OCI-LY1 (cell line): ENCODE results near the gene HDAC3.

Source experiments
- H2AFZ ChIP-seq: fragments of 200-600 bp; sonication (generic), shearing (Covaris generic); 2 replicates; pipeline ENCODE4 v1.6.0; 2014; ENCODE audit warnings: antibody characterized with exemption, mild to moderate bottlenecking, low read length
- H3F3A ChIP-seq: fragments of 200-600 bp; sonication (generic), shearing (Covaris generic); 2 replicates; pipeline ENCODE4 v1.6.0; 2014; ENCODE audit warnings: mild to moderate bottlenecking, antibody characterized with exemption, low read length, moderate library complexity; ENCODE audit not compliant: insufficient read depth
- H3K27ac ChIP-seq: fragments of 200-600 bp; sonication (generic); 2 replicates; pipeline ENCODE4 v1.5.1; 2014; ENCODE audit warnings: low read length, mixed run types, mild to moderate bottlenecking, low read depth; ENCODE audit not compliant: poor library complexity, severe bottlenecking
- H3K27me3 ChIP-seq: fragments of 200-600 bp; sonication (generic); 2 replicates; pipeline ENCODE4 v1.6.0; 2014; ENCODE audit warnings: antibody characterized with exemption, mild to moderate bottlenecking, low read length, moderate library complexity; ENCODE audit not compliant: insufficient read depth
- H3K36me3 ChIP-seq: fragments of 200-600 bp; sonication (generic); 2 replicates; pipeline ENCODE4 v1.6.1; 2014; ENCODE audit warnings: mild to moderate bottlenecking, antibody characterized with exemption, low read length, moderate library complexity, mixed read lengths; ENCODE audit not compliant: insufficient read depth
- H3K4me1 ChIP-seq: fragments of 200-600 bp; sonication (generic); 2 replicates; pipeline ENCODE4 v1.5.1; 2014; ENCODE audit warnings: mild to moderate bottlenecking, low read length, moderate library complexity; ENCODE audit not compliant: insufficient read depth, severe bottlenecking
- H3K4me2 ChIP-seq: fragments of 200-600 bp; sonication (generic), shearing (Covaris generic); 2 replicates; pipeline ENCODE4 v1.6.1; 2014; ENCODE audit warnings: low read length
- H3K4me3 ChIP-seq: fragments of 200-600 bp; sonication (generic); 2 replicates; pipeline ENCODE4 v1.5.1; 2014; ENCODE audit warnings: low read length, low read depth, mild to moderate bottlenecking, mixed read lengths; ENCODE audit not compliant: poor library complexity, severe bottlenecking
- H3K79me2 ChIP-seq: fragments of 200-600 bp; shearing (Covaris generic); 2 replicates; pipeline ENCODE4 v1.6.1; 2016; ENCODE audit warnings: mixed run types, low read length, mixed read lengths; ENCODE audit not compliant: insufficient read depth
- H3K9ac ChIP-seq: fragments of 200-600 bp; sonication (generic), shearing (Covaris generic); 2 replicates; pipeline ENCODE4 v1.6.1; 2014; ENCODE audit warnings: mild to moderate bottlenecking, low read length, mixed read lengths
- H3K9me2 ChIP-seq: fragments of 200-600 bp; sonication (generic), shearing (Covaris generic); 2 replicates; pipeline ENCODE4 v1.6.1; 2014; ENCODE audit warnings: low read depth, mild to moderate bottlenecking, low read length, mixed read lengths
- H3K9me3 ChIP-seq: fragments of 200-600 bp; shearing (Covaris generic); 2 replicates; pipeline ENCODE4 v1.6.1; 2014; ENCODE audit warnings: low read length, mixed read lengths
- H4K20me1 ChIP-seq: fragments of 200-600 bp; sonication (generic), shearing (Covaris generic); 2 replicates; pipeline ENCODE4 v1.6.0; 2016; ENCODE audit warnings: mild to moderate bottlenecking, low read length; ENCODE audit not compliant: insufficient read depth
- EZH2 ChIP-seq: fragments of 200-600 bp; sonication (generic), shearing (Covaris generic); IDR thresholded peaks from 2 replicates; pipeline ENCODE4 v1.8.0; 2017; ENCODE audit warnings: borderline replicate concordance, mixed run types, mild to moderate bottlenecking, antibody characterized with exemption, low read length, moderate library complexity, mixed read lengths
- TF ChIP-seq, protein P1 (sequence below): fragments of 200-600 bp; sonication (generic), shearing (Covaris generic); IDR thresholded peaks from 2 replicates; pipeline ENCODE4 v1.5.1; 2017; ENCODE audit warnings: mild to moderate bottlenecking, antibody characterized with exemption, low read length, moderate library complexity, mixed read lengths

HDAC3 gene

GRCh38 chr5:141623186-141623585 is 13.5 kb downstream of the HDAC3 start:
- Histone ChIP-seq H3K9me2 (no peaks in the 10 kb centered on the region), H2AFZ (no peak overlapping the region), H3K36me3 (peaks cover 73% of the 10 kb centered on the region), H3K4me3 (no peak overlapping the region), H3K9me3 (no peaks in the 10 kb centered on the region), H4K20me1 (no peaks in the 10 kb centered on the region), H3F3A (no peaks in the 10 kb centered on the region), H3K27me3 (no peaks in the 10 kb centered on the region), H3K79me2 (no peaks in the 10 kb centered on the region), H3K27ac (no peak overlapping the region), H3K4me2 (no peak overlapping the region), H3K9ac (no peak overlapping the region), H3K4me1 (peaks cover 5% of the 10 kb centered on the region)
- no peak for TF ChIP-seq EZH2
- TF ChIP-seq, protein P1, sequence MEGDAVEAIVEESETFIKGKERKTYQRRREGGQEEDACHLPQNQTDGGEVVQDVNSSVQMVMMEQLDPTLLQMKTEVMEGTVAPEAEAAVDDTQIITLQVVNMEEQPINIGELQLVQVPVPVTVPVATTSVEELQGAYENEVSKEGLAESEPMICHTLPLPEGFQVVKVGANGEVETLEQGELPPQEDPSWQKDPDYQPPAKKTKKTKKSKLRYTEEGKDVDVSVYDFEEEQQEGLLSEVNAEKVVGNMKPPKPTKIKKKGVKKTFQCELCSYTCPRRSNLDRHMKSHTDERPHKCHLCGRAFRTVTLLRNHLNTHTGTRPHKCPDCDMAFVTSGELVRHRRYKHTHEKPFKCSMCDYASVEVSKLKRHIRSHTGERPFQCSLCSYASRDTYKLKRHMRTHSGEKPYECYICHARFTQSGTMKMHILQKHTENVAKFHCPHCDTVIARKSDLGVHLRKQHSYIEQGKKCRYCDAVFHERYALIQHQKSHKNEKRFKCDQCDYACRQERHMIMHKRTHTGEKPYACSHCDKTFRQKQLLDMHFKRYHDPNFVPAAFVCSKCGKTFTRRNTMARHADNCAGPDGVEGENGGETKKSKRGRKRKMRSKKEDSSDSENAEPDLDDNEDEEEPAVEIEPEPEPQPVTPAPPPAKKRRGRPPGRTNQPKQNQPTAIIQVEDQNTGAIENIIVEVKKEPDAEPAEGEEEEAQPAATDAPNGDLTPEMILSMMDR, result no peak

DNA sequence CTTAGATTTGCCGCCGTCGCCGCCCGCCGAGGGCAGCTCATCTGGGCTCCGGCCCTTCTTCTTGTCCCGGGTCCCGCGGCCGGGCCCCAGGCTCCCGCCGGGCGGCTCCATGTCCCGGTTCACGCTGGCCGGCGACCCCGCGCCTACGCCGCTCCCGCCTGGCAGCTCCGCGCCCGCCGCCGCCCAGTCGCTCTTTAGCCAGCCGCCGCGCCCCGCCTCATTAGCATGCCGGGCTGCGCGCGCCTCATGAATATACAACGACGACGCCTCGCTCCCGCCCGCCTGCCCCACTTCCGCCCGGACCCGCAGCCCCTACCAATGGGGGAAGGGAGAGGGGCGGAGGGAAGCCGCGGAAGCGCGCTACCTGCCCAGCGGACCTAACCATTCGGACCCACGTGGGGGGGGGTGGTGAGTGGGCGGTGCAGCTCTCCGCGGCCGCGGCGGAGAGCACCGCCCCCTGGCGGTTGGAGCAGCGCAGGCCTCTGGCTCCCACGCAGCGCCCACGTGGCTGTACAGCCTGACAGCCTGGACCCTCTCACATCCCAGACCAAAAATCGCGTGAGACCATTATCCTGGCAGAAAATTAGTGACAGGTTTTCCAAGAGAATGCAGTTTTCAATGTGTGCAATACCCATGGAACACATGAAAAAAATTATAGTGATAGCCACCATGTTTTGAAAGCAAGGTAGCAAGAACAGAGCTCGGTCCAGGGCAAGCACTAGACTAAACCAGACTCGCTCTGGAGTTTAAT is 17.7 kb downstream of the HDAC3 start, which contains the start of gene DIAPH1:
DIAPH1 (minus strand) TSS at position 197 of the 751 bp plus-strand sequence; CDS start at position 111, 86 bp downstream.
- H3K9ac ChIP-seq, result peak within 1 kb of the TSS; percentile 83
- H2AFZ ChIP-seq, result no peak within 1 kb of the TSS; the same call in 1 of the 2 replicates
- H3K36me3 ChIP-seq, result peaks cover 45% of the 10 kb centered on the region
- H3K79me2 ChIP-seq, result peaks cover 5% of the 10 kb centered on the region; the same call in 1 of the 2 replicates
- no peaks in the 10 kb centered on the region for H3F3A ChIP-seq
- H3K9me2 ChIP-seq, result no peaks in the 10 kb centered on the region
- H3K27ac ChIP-seq, result no peak within 1 kb of the TSS
- peak within 1 kb of the TSS; percentile 75 for H3K4me3 ChIP-seq
- H3K4me2 ChIP-seq, result peak within 1 kb of the TSS; percentile 83
- H3K9me3 ChIP-seq, result no peaks in the 10 kb centered on the region
- TF ChIP-seq, protein P1, result peak; percentile 97
- TF ChIP-seq EZH2, result no peak
- H3K27me3 ChIP-seq, result no peaks in the 10 kb centered on the region
- peaks cover 31% of the 10 kb centered on the region for H3K4me1 ChIP-seq
- H4K20me1 ChIP-seq, result no peaks in the 10 kb centered on the region

- Histone ChIP-seq H3K79me2 (peaks cover 11% of the 10 kb centered on the region; the same call in 1 of the 2 replicates), H3F3A (no peaks in the 10 kb centered on the region), H3K27ac (no peak overlapping the region), H3K4me1 (peaks cover 31% of the 10 kb centered on the region), H3K27me3 (no peaks in the 10 kb centered on the region), H3K9me2 (no peaks in the 10 kb centered on the region), H3K4me2 (peak overlapping the region; percentile 83), H3K9ac (peak overlapping the region; percentile 83), H2AFZ (no peak overlapping the region), H3K36me3 (peaks cover 38% of the 10 kb centered on the region), H3K4me3 (peak overlapping the region; percentile 75), H3K9me3 (no peaks in the 10 kb centered on the region), H4K20me1 (no peaks in the 10 kb centered on the region)
- TF ChIP-seq EZH2, result no peak
- TF ChIP-seq, protein P1, result no peak
Measured at GRCh38 chr5:141618030-141618803, 18.4 kb downstream of the HDAC3 start.
